ENCODE results near the gene L3MBTL4. TPM values are rescaled to one million over a fixed set of nuclear protein-coding genes. Genes with fewer than 3 reads are reported as not detected.
A peak's percentile ranks its signal among the peaks of the same experiment; 100 is the strongest.
"Not testable (repeated sequence)": the region's sequence is repeated elsewhere in the genome, so short reads cannot be mapped to it uniquely, and the experiment has no call there.

L3MBTL4 gene
- total and polyA plus RNA-seq, 4 donors: 3.9 to 11.5 (median 6.5) TPM

GRCh38 chr18:6408543-6408942 is 6.2 kb downstream of the L3MBTL4 start:
- WGBS (ENCODE audit: insufficient coverage): no CpG with 5 or more reads among the region's 8 CpGs
- H3K4me3 ChIP-seq (ENCODE audit: low read depth, low read length): not testable (repeated sequence)

DNA sequence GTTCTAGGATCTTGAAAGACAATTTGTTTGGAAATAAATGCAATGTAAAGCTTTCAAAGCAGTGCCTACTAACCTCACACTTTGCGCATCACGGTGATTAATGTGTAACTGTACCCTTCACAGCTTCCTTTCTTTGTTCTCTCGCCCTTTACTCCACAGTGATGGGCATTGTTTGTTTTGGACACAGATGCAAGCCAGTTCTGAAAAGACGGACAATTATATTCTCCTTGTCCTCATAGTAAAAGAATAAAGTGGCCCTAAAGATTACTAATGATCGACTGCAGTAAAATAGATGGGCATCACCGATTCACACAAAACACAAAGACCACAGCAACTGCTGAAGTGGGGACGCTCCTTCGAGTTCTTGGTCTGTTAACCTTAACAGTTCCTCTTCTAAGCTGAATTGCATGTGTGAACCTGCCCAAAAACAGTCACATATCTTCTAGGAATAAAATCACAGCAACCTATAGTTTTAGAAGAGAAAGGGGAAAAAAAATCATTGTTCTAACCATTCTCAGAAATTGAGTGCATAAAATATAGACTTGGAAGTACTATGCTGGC is 7.7 kb downstream of the L3MBTL4 start:
- whole genome bisulfite sequencing (ENCODE audit: insufficient coverage): 40% methylated on average over 4 of the region's 8 CpGs
- H3K27me3 ChIP-seq (ENCODE audit: control insufficient read depth, insufficient read depth, low read length): no peaks in the 10 kb centered on the region
- H3K4me1 ChIP-seq (ENCODE audit: control insufficient read depth, insufficient read depth, low read length): peaks cover 6% of the 10 kb centered on the region
- no peak overlapping the region for H3K27ac ChIP-seq (ENCODE audit: low read depth, low read length)
- H3K9me3 ChIP-seq (ENCODE audit: control insufficient read depth, insufficient read depth, low read length): no peaks in the 10 kb centered on the region
- H3K36me3 ChIP-seq (ENCODE audit: control insufficient read depth, insufficient read depth, low read length): no peaks in the 10 kb centered on the region
- no peak for DNase-seq (ENCODE audit: low read depth in 4 of 6, low spot score in 6 of 6)
- no peak overlapping the region for H3K4me3 ChIP-seq (ENCODE audit: low read depth, low read length)

More at GRCh38 chr18:6408543-6408942, 6.2 kb downstream of the L3MBTL4 start:
- H3K27me3 ChIP-seq (ENCODE audit: control insufficient read depth, insufficient read depth, low read length); H3K27ac ChIP-seq (ENCODE audit: low read depth, low read length); H3K36me3 ChIP-seq (ENCODE audit: control insufficient read depth, insufficient read depth, low read length); DNase-seq (ENCODE audit: low read depth in 4 of 6, low spot score in 6 of 6); H3K4me1 ChIP-seq (ENCODE audit: control insufficient read depth, insufficient read depth, low read length); H3K9me3 ChIP-seq (ENCODE audit: control insufficient read depth, insufficient read depth, low read length): not testable (repeated sequence)

- H3K27me3 ChIP-seq (ENCODE audit: control insufficient read depth, insufficient read depth, low read length): no peaks in the 10 kb centered on the region
- no peak for DNase-seq (ENCODE audit: low read depth in 4 of 6, low spot score in 6 of 6)
- no peak overlapping the region for H3K4me3 ChIP-seq (ENCODE audit: low read depth, low read length)
- WGBS (ENCODE audit: insufficient coverage): 60% methylated on average over 1 of the region's 10 CpGs
- H3K4me1 ChIP-seq (ENCODE audit: control insufficient read depth, insufficient read depth, low read length): peaks cover 6% of the 10 kb centered on the region
- no peak overlapping the region for H3K27ac ChIP-seq (ENCODE audit: low read depth, low read length)
- no peaks in the 10 kb centered on the region for H3K36me3 ChIP-seq (ENCODE audit: control insufficient read depth, insufficient read depth, low read length)
- no peaks in the 10 kb centered on the region for H3K9me3 ChIP-seq (ENCODE audit: control insufficient read depth, insufficient read depth, low read length)
Measured at GRCh38 chr18:6406075-6406909, 8.4 kb downstream of the L3MBTL4 start.

DNA sequence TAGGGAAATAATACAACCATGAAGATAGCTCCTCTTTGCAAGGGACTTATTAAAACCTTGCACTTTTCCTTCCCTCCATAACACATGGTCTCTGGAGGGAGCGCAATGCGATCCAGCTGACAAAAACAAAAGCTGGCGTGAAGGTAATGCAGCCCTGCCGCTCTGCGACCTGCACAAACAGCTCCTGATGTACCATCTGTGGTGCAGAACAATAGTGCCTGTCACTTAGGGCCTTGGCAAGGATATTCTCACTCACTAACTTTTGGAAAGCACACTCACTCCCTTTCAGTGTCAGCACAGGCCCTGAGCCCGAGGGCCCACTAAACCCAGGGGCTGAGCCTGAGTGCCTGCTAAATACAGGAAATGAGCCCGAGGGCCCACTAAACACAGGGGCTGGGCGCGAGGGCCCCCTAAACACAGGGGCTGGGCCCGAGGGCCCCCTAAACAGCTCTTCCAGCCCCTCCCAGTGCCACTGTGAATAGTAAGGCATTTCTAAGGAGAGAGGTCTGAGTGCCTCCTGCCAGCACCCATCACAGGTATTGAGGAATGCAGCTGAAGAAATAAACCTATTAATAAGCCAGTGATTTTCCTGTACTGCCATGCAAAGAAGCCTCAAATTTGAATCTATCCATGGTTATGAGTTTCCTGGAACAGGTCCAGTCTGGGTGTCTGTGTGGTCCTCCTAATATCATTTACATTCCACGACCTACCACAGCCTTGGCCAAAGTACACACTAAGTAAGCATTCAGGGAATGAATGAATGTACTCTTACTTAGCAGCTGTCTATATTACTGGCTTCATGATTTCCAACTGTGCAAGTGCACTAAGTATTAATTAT is 9.3 kb downstream of the L3MBTL4 start:
- H3K9me3 ChIP-seq (ENCODE audit: control insufficient read depth, insufficient read depth, low read length): no peaks in the 10 kb centered on the region
- H3K36me3 ChIP-seq (ENCODE audit: control insufficient read depth, insufficient read depth, low read length): no peaks in the 10 kb centered on the region
- peak in 2 of 6 donors; percentile 37 to 52 for DNase-seq (ENCODE audit: low read depth in 4 of 6, low spot score in 6 of 6)
- peak overlapping the region; percentile 17 for H3K27ac ChIP-seq (ENCODE audit: low read depth, low read length)
- no peak overlapping the region for H3K4me3 ChIP-seq (ENCODE audit: low read depth, low read length)
- H3K27me3 ChIP-seq (ENCODE audit: control insufficient read depth, insufficient read depth, low read length): no peaks in the 10 kb centered on the region
- WGBS (ENCODE audit: insufficient coverage): 45% methylated on average over 9 of the region's 11 CpGs
- peaks cover 6% of the 10 kb centered on the region for H3K4me1 ChIP-seq (ENCODE audit: control insufficient read depth, insufficient read depth, low read length)

GRCh38 chr18:6404834-6405233 is 9.9 kb downstream of the L3MBTL4 start:
- Histone ChIP-seq H3K9me3 (ENCODE audit: control insufficient read depth, insufficient read depth, low read length) (no peaks in the 10 kb centered on the region), H3K27me3 (ENCODE audit: control insufficient read depth, insufficient read depth, low read length) (no peaks in the 10 kb centered on the region), H3K4me1 (ENCODE audit: control insufficient read depth, insufficient read depth, low read length) (peaks cover 6% of the 10 kb centered on the region), H3K27ac (ENCODE audit: low read depth, low read length) (no peak overlapping the region), H3K36me3 (ENCODE audit: control insufficient read depth, insufficient read depth, low read length) (no peaks in the 10 kb centered on the region), H3K4me3 (ENCODE audit: low read depth, low read length) (no peak overlapping the region)
- 68% methylated on average over 3 of the region's 5 CpGs for WGBS (ENCODE audit: insufficient coverage)
- no peak for DNase-seq (ENCODE audit: low read depth in 4 of 6, low spot score in 6 of 6)

DNA sequence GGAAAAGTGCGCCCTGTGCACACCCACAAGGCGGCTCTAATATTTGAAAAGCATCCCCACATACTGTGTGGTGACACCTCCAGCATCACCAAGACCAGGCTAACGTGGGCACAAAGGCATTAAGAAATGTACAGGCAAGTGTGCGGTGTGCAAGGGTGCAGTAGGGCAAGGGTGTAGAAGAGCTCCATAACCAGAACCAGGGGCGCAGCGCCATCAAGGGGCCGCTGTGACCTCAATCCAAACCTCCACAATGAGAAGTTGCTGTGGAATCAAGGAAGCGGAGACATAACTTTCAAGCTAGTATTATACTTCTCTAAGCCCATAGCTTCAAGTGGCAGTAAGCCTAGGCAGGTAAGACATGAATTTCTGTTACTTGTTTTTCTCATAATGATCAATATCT is 13.0 kb downstream of the L3MBTL4 start:
- no peaks in the 10 kb centered on the region for H3K9me3 ChIP-seq (ENCODE audit: control insufficient read depth, insufficient read depth, low read length)
- H3K36me3 ChIP-seq (ENCODE audit: control insufficient read depth, insufficient read depth, low read length): no peaks in the 10 kb centered on the region
- 45% methylated on average over 4 of the region's 8 CpGs for WGBS (ENCODE audit: insufficient coverage)
- peak in 3 of 6 donors; percentile 14 to 59 (median 28) for DNase-seq (ENCODE audit: low read depth in 4 of 6, low spot score in 6 of 6)
- no peak overlapping the region for H3K27ac ChIP-seq (ENCODE audit: low read depth, low read length)
- H3K4me3 ChIP-seq (ENCODE audit: low read depth, low read length): no peak overlapping the region
- H3K27me3 ChIP-seq (ENCODE audit: control insufficient read depth, insufficient read depth, low read length): no peaks in the 10 kb centered on the region
- peaks cover 6% of the 10 kb centered on the region for H3K4me1 ChIP-seq (ENCODE audit: control insufficient read depth, insufficient read depth, low read length)

- whole genome bisulfite sequencing (ENCODE audit: insufficient coverage): no CpG with 5 or more reads among the region's 1 CpG
- no peaks in the 10 kb centered on the region for H3K27me3 ChIP-seq (ENCODE audit: control insufficient read depth, insufficient read depth, low read length)
Measured at GRCh38 chr18:6399776-6400175, 14.9 kb downstream of the L3MBTL4 start.

DNA sequence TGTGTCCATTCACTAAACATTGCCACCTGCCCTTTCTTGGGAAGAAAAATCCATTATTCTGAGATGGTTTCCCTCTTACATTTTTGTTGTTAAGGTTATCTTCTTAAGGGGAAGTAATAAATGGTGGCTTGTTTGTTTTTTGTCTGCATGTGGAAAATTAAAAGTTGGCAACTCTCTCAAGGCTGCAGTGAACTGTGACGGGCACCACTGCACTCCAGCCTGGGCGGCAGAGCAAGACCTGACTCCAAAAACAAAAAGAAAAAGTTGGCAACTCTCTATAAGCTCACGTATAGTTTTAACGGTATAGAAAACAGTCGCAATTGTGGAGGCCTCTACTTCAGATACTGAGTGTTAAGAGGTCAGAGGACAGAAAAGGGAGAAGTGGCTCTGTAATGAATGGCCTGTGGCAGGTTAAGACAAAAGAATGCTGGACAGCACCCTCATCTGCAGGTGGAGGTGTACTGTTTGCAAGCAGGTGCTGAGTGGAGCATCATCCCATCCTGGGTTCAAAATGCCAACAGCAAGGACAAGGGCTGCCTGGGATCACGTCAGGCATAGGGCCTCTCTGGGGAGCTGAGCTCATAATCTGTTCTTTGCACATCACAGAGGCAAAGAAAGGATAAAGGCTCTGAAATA is 16.7 kb downstream of the L3MBTL4 start:
- Histone ChIP-seq H3K4me1 (ENCODE audit: control insufficient read depth, insufficient read depth, low read length) (no peaks in the 10 kb centered on the region), H3K36me3 (ENCODE audit: control insufficient read depth, insufficient read depth, low read length) (no peaks in the 10 kb centered on the region), H3K27me3 (ENCODE audit: control insufficient read depth, insufficient read depth, low read length) (no peaks in the 10 kb centered on the region), H3K27ac (ENCODE audit: low read depth, low read length) (no peak overlapping the region), H3K4me3 (ENCODE audit: low read depth, low read length) (no peak overlapping the region), H3K9me3 (ENCODE audit: control insufficient read depth, insufficient read depth, low read length) (no peaks in the 10 kb centered on the region)
- WGBS (ENCODE audit: insufficient coverage): 67% methylated on average over 4 of the region's 6 CpGs
- DNase-seq (ENCODE audit: low read depth in 4 of 6, low spot score in 6 of 6): no peak

More at GRCh38 chr18:6399776-6400175, 14.9 kb downstream of the L3MBTL4 start:
- H3K4me3 ChIP-seq (ENCODE audit: low read depth, low read length): no peak overlapping the region
- H3K36me3 ChIP-seq (ENCODE audit: control insufficient read depth, insufficient read depth, low read length): no peaks in the 10 kb centered on the region
- no peak overlapping the region for H3K27ac ChIP-seq (ENCODE audit: low read depth, low read length)
- DNase-seq (ENCODE audit: low read depth in 4 of 6, low spot score in 6 of 6): no peak
- no peaks in the 10 kb centered on the region for H3K9me3 ChIP-seq (ENCODE audit: control insufficient read depth, insufficient read depth, low read length)
- no peaks in the 10 kb centered on the region for H3K4me1 ChIP-seq (ENCODE audit: control insufficient read depth, insufficient read depth, low read length)

DNA sequence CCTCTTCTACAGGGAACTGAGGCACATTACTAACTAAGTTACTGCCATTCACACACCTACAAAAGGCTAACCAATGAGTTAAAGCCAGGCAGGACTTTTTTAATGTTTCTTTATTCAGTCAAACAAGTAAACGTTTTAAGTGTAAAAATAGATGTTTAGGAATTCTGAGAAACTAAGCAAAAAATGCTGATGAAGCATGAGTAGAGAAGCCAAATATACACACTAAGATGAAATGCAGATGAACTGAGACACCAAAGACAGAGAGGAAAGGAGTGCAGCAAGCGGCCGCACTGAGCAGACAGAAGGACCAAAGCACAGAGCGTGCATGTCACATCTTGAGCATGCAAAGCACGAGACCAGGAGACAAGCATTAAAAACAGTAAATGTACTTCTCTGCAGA is 17.9 kb downstream of the L3MBTL4 start:
- no peaks in the 10 kb centered on the region for H3K27me3 ChIP-seq (ENCODE audit: control insufficient read depth, insufficient read depth, low read length)
- no peak for DNase-seq (ENCODE audit: low read depth in 4 of 6, low spot score in 6 of 6)
- no peak overlapping the region for H3K27ac ChIP-seq (ENCODE audit: low read depth, low read length)
- H3K4me1 ChIP-seq (ENCODE audit: control insufficient read depth, insufficient read depth, low read length): no peaks in the 10 kb centered on the region
- H3K4me3 ChIP-seq (ENCODE audit: low read depth, low read length): no peak overlapping the region
- WGBS (ENCODE audit: insufficient coverage): no CpG with 5 or more reads among the region's 5 CpGs
- no peaks in the 10 kb centered on the region for H3K36me3 ChIP-seq (ENCODE audit: control insufficient read depth, insufficient read depth, low read length)
- H3K9me3 ChIP-seq (ENCODE audit: control insufficient read depth, insufficient read depth, low read length): no peaks in the 10 kb centered on the region

Measured in spinal cord (tissue), 10 donors.